GM11168 (cell line): Measurements from ENCODE around the gene CAPN12.

Source experiments
- in situ Hi-C: fragments of 300-500 bp; cut with MboI; formaldehyde crosslinking; loops from one replicate; pipeline ENCODE4 v1.12.0; 2022; ENCODE audit warnings: low sequenced_read_pairs; ENCODE audit not compliant: unreplicated experiment

CAPN12 gene

DNA sequence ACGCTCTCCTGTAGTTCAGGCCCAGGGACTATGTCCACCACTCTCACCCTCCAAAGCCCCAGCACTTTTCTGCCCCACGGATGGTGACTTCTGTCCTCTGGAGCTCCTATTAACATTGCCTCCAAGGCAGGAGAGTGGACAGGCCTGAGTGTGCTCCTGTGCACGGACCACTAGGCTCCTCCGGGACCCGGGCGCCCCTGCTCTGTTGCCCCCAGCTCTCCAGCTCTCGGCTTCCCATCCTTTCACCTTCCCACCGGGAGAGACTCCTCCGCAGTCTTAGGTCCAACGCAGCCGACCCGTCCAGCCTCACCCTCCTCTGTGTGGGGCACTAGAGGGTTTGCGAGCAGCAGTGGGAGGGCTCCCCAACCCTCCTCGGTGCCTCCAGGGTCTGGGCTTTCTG, 30.4 kb downstream of the CAPN12 start:
- in situ Hi-C loops: no loop called here

DNA sequence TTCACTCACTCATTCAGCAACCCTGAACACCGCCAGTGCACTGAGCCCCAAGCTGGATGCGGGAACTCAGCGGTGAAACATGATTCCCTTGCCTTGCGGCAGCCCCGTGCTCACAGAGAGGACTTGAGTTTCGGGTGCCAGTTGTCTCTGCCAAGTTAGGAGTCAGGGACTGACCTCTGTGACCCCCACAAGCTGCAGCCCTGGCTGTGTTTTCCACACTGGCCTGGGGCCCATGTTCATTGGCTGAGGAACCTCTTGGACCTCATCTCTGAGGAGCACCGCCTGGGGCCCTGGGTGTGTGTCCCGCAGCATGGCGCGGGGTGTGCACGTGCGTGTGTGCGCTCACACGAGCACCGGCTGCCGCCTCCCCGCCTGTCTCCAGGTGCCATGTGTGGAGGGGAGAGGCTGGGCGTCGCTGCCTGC, 31.0 kb downstream of the CAPN12 start:
- in situ Hi-C loops: no loop called here

GRCh38 chr19:38712161-38712748, 32.0 kb downstream of the CAPN12 start:
- in situ Hi-C loops: no loop called here

DNA sequence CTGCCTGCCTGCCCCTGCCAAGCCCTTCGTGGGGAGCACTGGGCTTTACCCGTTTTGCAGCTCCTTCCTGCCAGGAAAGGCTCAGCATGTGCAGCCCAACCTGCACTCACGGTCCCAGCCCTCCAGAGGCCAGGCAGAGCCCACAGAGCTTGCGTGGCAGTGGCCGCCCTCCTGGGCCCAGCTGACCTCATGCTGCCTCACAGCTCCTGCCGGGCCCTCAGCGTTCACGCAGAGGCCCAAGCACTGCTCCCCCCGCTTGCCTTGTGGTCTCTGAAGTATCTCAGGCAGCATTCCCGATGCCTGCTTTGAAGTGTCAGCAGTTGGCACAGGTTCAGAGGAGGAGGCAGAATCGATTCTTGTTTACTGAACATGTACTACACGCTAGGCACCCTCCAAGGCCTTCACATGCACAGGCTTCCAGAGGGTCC, 32.5 kb downstream of the CAPN12 start:
- in situ Hi-C loops: no loop called here

DNA sequence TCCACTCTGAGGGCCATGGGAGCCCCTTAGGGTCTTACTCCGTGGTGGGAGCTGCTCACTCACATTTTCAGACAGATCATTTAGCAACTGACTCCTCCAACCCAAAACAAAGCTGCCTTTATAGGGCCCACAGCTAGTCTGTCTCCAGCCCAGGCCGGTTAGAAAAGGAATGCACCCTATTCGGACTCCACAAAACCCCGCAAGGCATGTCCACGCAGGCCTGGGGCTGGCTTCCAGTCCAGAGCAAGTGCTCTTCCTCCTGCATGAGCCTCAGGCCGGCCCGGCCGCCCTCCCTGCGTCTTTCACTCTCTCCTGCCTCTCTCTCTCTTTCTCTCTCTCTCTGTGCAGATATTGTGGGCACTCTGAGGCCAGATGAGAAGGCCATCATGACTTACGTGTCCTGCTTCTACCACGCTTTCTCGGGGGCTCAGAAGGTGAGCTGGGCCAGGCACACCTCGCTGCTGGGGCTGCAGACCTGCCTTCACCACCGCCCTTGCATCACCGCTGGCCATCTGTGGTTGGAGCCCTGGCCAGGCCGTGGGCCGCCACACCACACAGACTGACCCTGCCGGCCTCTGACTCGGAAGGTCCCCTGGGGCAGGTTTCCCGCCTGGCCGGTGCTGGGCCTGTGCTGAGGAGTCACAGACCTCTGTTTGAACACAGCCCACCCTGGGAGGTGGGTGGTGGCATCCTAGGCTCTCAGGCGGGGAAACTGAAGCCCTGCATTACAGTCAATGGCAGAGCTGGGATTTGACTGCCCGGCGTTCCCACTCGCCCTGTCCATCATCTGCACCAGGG, 33.1 kb downstream of the CAPN12 start:
- in situ Hi-C loops: no loop called here

- in situ Hi-C loops: no loop called here
These were observed 33.9 kb downstream of the CAPN12 start for GRCh38 chr19:38710416-38710702.

DNA sequence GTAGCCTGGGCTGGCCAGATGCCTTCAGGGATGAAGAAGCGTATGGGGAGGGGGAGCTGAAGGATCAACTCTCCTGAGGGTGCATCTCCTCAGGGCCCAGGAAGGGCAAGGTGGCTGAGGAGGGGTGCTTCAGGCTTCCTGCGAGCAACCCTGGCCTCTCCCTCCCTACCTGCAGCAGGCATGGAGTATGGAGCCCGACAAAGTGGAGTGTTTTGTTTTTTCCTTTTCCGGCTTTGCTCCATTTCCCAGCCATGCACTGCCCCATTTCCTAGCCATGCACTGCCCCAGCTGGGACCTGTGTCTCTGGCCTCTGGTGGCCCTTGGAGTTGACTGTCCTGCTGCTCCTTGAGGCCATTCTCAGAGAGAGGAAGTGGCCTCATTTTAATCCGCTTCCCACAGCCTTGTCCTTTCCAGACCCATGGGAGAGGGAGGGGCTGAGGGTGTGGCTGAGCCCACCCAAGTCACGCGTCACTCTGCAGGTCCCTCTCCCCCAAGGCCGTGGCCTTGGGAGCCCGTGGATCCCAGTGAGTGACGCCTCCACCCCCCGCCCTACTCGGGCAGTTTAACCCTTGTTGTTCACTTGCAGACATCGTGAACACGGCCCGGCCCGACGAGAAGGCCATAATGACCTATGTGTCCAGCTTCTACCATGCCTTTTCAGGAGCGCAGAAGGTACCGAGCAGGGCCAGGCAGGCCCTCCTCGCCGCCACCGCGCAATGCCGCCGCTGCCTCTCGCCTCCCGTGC, 34.4 kb downstream of the CAPN12 start:
- in situ Hi-C loops: no loop called here

- in situ Hi-C loops: no loop called here
These were observed 35.2 kb downstream of the CAPN12 start for GRCh38 chr19:38709119-38709518.

- in situ Hi-C loops: no loop called here
These were observed 35.8 kb downstream of the CAPN12 start for GRCh38 chr19:38708413-38709024.

- in situ Hi-C loops: no loop called here
These were observed 36.7 kb downstream of the CAPN12 start for GRCh38 chr19:38707512-38708114.

GRCh38 chr19:38706792-38707511, 37.3 kb downstream of the CAPN12 start:
- in situ Hi-C loops: no loop called here

GRCh38 chr19:38705197-38706019, 38.9 kb downstream of the CAPN12 start:
- in situ Hi-C loops: no loop called here

DNA sequence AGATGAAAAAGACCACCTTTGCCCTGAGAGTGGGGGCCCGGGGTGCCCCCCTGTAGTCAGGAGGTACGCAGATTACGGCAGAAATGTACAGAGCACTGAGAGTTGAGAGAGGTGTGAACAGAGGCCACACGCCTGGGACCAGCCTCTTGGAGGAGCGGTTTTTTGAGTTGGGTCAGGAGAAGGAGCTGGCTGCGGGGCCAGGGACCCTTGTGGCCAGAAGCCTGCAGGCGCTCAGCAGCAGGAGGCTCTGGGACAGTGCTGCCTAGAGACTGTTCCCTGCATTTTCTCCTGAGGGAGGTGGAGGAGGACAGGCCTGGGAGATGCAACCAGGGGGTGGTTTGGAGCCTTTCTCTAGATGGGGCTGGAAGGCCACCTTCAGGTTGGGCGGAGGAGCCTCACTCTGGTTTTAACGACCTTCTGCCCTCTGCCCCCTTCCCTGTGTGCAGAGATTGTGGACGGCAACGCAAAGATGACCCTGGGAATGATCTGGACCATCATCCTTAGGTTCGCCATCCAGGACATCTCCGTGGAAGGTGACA, 39.7 kb downstream of the CAPN12 start:
- in situ Hi-C loops: no loop called here

DNA sequence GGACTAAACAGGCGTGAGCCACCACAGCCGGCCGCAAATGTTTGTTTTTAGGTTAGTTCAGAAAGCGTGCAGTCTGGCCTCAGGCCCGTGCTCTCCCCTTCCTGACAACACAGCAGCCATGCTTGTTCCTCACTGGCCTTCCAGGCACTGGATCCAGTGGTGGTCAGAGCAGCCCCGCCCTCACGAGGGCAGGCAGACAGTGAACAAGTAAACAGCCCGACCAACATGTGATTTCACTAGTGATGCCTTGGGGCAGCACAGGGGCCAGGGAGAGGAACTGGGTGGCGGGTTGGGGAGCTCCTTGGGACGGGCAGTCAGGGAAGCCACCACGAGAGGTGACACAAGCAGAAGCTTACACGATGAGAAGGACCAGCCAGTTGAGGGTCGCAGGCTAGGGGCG, 40.8 kb downstream of the CAPN12 start:
- in situ Hi-C loops: no loop called here

GRCh38 chr19:38702278-38702677, 42.0 kb downstream of the CAPN12 start:
- in situ Hi-C loops: no loop called here

GRCh38 chr19:38701455-38702063, 42.7 kb downstream of the CAPN12 start:
- in situ Hi-C loops: no loop called here

DNA sequence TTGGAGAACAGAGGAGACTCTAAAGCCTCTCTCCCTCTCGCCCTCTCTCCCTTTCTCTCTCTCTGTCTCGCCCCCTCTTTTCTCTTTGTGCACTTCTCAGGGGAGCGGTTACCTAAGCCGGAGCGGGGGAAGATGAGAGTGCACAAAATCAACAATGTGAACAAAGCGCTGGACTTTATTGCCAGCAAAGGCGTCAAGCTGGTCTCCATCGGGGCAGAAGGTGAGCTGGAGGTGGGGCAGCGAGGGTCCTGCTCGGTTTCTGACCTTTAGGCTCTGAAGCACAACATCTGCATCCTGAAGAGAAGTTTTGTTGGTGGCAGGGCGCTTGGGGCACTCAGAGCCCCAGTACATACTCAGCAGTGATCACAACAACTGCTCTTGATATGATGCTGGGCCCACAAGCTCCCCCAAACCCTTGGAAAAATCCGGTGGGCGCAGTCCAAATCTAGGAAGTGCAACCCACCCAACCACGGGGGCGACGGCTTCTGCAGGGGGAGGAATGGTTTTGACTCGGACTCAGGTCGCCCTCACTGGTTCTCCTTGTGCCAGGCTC, 43.3 kb downstream of the CAPN12 start:
- in situ Hi-C loops: no loop called here

DNA sequence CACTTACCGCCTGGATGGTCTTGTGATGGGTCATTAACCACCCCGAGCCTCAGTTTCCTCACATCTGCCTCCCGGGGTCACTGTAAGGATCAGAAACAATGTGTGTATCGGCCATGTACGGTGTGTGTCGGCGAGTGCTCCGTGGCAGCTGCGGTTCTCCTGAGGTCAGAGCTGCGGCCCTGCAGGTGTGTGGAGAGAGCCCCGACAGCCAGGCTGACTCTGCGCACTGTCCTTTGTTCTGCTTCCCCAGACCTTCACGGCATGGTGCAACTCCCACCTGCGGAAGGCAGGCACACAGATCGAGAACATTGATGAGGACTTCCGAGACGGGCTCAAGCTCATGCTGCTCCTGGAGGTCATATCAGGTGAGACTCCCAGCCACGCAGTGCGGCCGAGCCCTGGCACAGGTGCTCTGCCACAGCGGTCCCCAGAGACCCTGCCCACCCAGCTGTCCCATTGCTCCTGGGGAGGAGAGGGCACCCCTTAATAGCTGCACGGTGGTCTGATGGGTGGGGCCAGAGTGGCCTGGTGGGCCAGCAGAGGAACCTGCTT, 43.8 kb downstream of the CAPN12 start:
- in situ Hi-C loops: no loop called here
